ENCODE results near the gene KMO. TPM values are rescaled to one million over a fixed set of nuclear protein-coding genes. Genes with fewer than 3 reads are reported as not detected.

Gene KMO
- total and polyA plus RNA-seq, 2 donors (not counting 3 experiments of a cell fraction or from before 2014, with no cell fraction given), result not detected

- BruUV-seq (replicated peaks), result no TSS peak
- no peaks in the 10 kb centered on the region for H3K79me2 ChIP-seq (ENCODE audit: control insufficient read depth, insufficient read depth, low read length)
- H3K4me3 ChIP-seq (replicated peaks in 1 of 3; ENCODE audit: insufficient read depth in 1 of 3, low read depth in 1 of 3, low read length in 3 of 3), result no peak overlapping the region
- no peak for DNase-seq (ENCODE audit: low read depth, low spot score)
- H3K27me3 ChIP-seq (ENCODE audit: control insufficient read depth in 2 of 2, insufficient read depth in 2 of 2, low read length in 2 of 2), result no peaks in the 10 kb centered on the region
- H4K20me1 ChIP-seq (replicated peaks; ENCODE audit: control insufficient read depth, extremely low read depth, insufficient read depth, low read length), result no peaks in the 10 kb centered on the region
- no peak overlapping the region for H3K27ac ChIP-seq (ENCODE audit: insufficient read depth, low read depth, low read length)
- no peaks in the 10 kb centered on the region for H3K9me3 ChIP-seq (replicated peaks; ENCODE audit: control insufficient read depth, insufficient read depth, low read length)
- FAIRE-seq, result no peak
- intact Hi-C loops (cut with micrococcal nuclease), result no loop called here
- H3K9ac ChIP-seq (replicated peaks; ENCODE audit: extremely low read depth, insufficient read depth, low read length), result no peak overlapping the region
- no peaks in the 10 kb centered on the region for H3K9me1 ChIP-seq (replicated peaks; ENCODE audit: control insufficient read depth, extremely low read depth, insufficient read depth, low read length)
- H3K4me1 ChIP-seq (ENCODE audit: control insufficient read depth, extremely low read depth, insufficient read depth, low read length), result no peaks in the 10 kb centered on the region
- H3K36me3 ChIP-seq (ENCODE audit: control insufficient read depth in 2 of 2, extremely low read depth in 1 of 2, insufficient read depth in 2 of 2, low read length in 2 of 2), result peaks cover 0 to 5% of the 10 kb centered on the region in 2 experiments
- dilution Hi-C loops (cut with MboI; ENCODE audit: extremely low pct_ligation_motif_present, low sequenced_read_pairs), result no loop called here
- ChIA-PET POLR2A (no interaction called here), CTCF (interaction anchor here (1.1 to 2.9 kb wide), 3 partner anchors 9 to 19 kb away, joined by 3 to 14 read pairs (median 3); no protein-coding TSS in a partner anchor)
- TF ChIP-seq MYC (IDR thresholded peaks at IDR 0.05; ENCODE audit: low read depth, low read length), result no peak
- no peak overlapping the region for H2AFZ ChIP-seq (ENCODE audit: low read depth, low read length)
- H3K4me2 ChIP-seq (ENCODE audit: insufficient read depth, low read length), result no peak overlapping the region
Observed at GRCh38 chr1:241591317-241591716, 59.1 kb downstream of the KMO start.

- FAIRE-seq, result no peak
- H3K27me3 ChIP-seq (ENCODE audit: control insufficient read depth in 2 of 2, insufficient read depth in 2 of 2, low read length in 2 of 2), result no peaks in the 10 kb centered on the region
- H4K20me1 ChIP-seq (replicated peaks; ENCODE audit: control insufficient read depth, extremely low read depth, insufficient read depth, low read length), result no peaks in the 10 kb centered on the region
- dilution Hi-C loops (cut with MboI; ENCODE audit: extremely low pct_ligation_motif_present, low sequenced_read_pairs), result no loop called here
- no peaks in the 10 kb centered on the region for H3K9me3 ChIP-seq (replicated peaks; ENCODE audit: control insufficient read depth, insufficient read depth, low read length)
- no peak overlapping the region for H3K27ac ChIP-seq (ENCODE audit: insufficient read depth, low read depth, low read length)
- CTCF ChIA-PET, result interaction anchor here (1.3 to 2.9 kb wide), 2 partner anchors 9 to 19 kb away, joined by 3 to 14 read pairs; no protein-coding TSS in a partner anchor
- no peak overlapping the region for H2AFZ ChIP-seq (ENCODE audit: low read depth, low read length)
- H3K79me2 ChIP-seq (ENCODE audit: control insufficient read depth, insufficient read depth, low read length), result no peaks in the 10 kb centered on the region
- H3K36me3 ChIP-seq (ENCODE audit: control insufficient read depth in 2 of 2, extremely low read depth in 1 of 2, insufficient read depth in 2 of 2, low read length in 2 of 2), result peaks cover 0 to 5% of the 10 kb centered on the region in 2 experiments
- intact Hi-C loops (cut with micrococcal nuclease), result no loop called here
- no peaks in the 10 kb centered on the region for H3K9me1 ChIP-seq (replicated peaks; ENCODE audit: control insufficient read depth, extremely low read depth, insufficient read depth, low read length)
- no peak for DNase-seq (ENCODE audit: low read depth, low spot score)
- no peak overlapping the region for H3K4me2 ChIP-seq (ENCODE audit: insufficient read depth, low read length)
- H3K4me1 ChIP-seq (ENCODE audit: control insufficient read depth, extremely low read depth, insufficient read depth, low read length), result no peaks in the 10 kb centered on the region
- no peak overlapping the region for H3K4me3 ChIP-seq (replicated peaks in 1 of 3; ENCODE audit: insufficient read depth in 1 of 3, low read depth in 1 of 3, low read length in 3 of 3)
- BruUV-seq (replicated peaks), result no TSS peak
- POLR2A ChIA-PET, result no interaction called here
- no peak for TF ChIP-seq FOS (IDR thresholded peaks at IDR 0.05; ENCODE audit: borderline replicate concordance, insufficient read depth, low read length)
- no peak for TF ChIP-seq POLR2A (IDR thresholded peaks at IDR 0.05; ENCODE audit: low read depth, low read length)
- no peak for TF ChIP-seq POLR2AphosphoS5 (IDR thresholded peaks at IDR 0.05; ENCODE audit: insufficient read depth, low read depth, low read length)
- TF ChIP-seq CTCF (IDR thresholded peaks at IDR 0.05; ENCODE audit: extremely low read depth in 1 of 2, insufficient read depth in 1 of 2, low read depth in 1 of 2, low read length in 2 of 2), result no peak
- TF ChIP-seq MAX (IDR thresholded peaks at IDR 0.05; ENCODE audit: insufficient read depth, insufficient read length), result no peak
- no peak for TF ChIP-seq EZH2 (IDR thresholded peaks at IDR 0.05; ENCODE audit: borderline replicate concordance, low read depth, low read length, severe bottlenecking)
- no peak for TF ChIP-seq GATA2 (IDR thresholded peaks at IDR 0.05; ENCODE audit: insufficient read depth, insufficient read length, low read depth, low read length)
- TF ChIP-seq JUN (IDR thresholded peaks at IDR 0.05; ENCODE audit: borderline replicate concordance, insufficient read depth, insufficient read length, low read depth), result no peak
- H3K9ac ChIP-seq (replicated peaks; ENCODE audit: extremely low read depth, insufficient read depth, low read length), result no peak overlapping the region
Observed at GRCh38 chr1:241591736-241592135, 59.6 kb downstream of the KMO start.

All from endothelial cell of umbilical vein (primary cell).